Panc1 (cell line): ENCODE measurements around the gene CDC45. TPM values are rescaled to one million over a fixed set of nuclear protein-coding genes. Genes with fewer than 3 reads are reported as not detected.

Source experiments
- ATAC-seq: fragments of 200-7000 bp; cut with Tn5 transposase; 2 replicates; pipeline ENCODE4 v1.9.1; 2020; ENCODE audit warnings: mild to moderate bottlenecking, moderate library complexity
- BruUV-seq: library from RNA; stranded (reverse); fragments of 400-500 nt; replicated peaks from 2 replicates; lab custom pipeline; 2021; lab: Mats Ljungman, UMichigan
- CTCF ChIA-PET: fragments of 300-600 bp; sonication (Branson Sonifier 250); formaldehyde crosslinking; loops from one replicate; lab custom pipeline; 2022; ENCODE audit warnings: antibody characterized with exemption; lab: Charles Lee
- POLR2A ChIA-PET: fragments of 300-600 bp; sonication (Branson Sonifier 250); formaldehyde crosslinking; loops from one replicate; lab custom pipeline; 2022; ENCODE audit warnings: antibody characterized with exemption; lab: Charles Lee
- DNase-seq: peaks from one replicate; pipeline ENCODE4 v3.0.0-alpha.2; 2010; ENCODE audit warnings: low read depth, low spot score
- H3K27ac ChIP-seq: 2 replicates; pipeline ENCODE4 v1.5.1; 2011; ENCODE audit warnings: mild to moderate bottlenecking, low read length, inconsistent platforms
- H3K27me3 ChIP-seq: fragments of 200-500 bp; sonication (Bioruptor generic); 2 replicates; pipeline ENCODE4 v1.6.0; 2014; ENCODE audit warnings: low read length, inconsistent platforms; ENCODE audit not compliant: control insufficient read depth, insufficient read depth
- H3K36me3 ChIP-seq: fragments of 200-500 bp; sonication (Bioruptor generic); 2 replicates; pipeline ENCODE4 v1.5.1; 2014; ENCODE audit warnings: inconsistent platforms, mild to moderate bottlenecking, low read length, moderate library complexity; ENCODE audit not compliant: control insufficient read depth, insufficient read depth
- H3K4me1 ChIP-seq: 2 replicates; pipeline ENCODE4 v1.5.1; 2011; ENCODE audit warnings: inconsistent platforms, mild to moderate bottlenecking, low read length, moderate library complexity; ENCODE audit not compliant: control insufficient read depth, insufficient read depth
- H3K4me3 ChIP-seq, 2 experiments: 2 replicates each; pipeline ENCODE4 v1.5.1; 2011 to 2012; ENCODE audit warnings: low read depth in 2 of 2, low read length in 2 of 2, mild to moderate bottlenecking in 2 of 2, inconsistent platforms in 1 of 2, moderate library complexity in 1 of 2
- H3K9me3 ChIP-seq: fragments of 200-500 bp; sonication (Bioruptor generic); 2 replicates; pipeline ENCODE4 v1.5.1; 2014; ENCODE audit warnings: low read depth, mild to moderate bottlenecking, inconsistent platforms, low read length, moderate library complexity; ENCODE audit not compliant: control insufficient read depth, insufficient read depth
- CTCF ChIP-seq: fragments of 450-650 bp; IDR thresholded peaks from 2 replicates; pipeline ENCODE4 v1.5.1; 2017; ENCODE audit warnings: mild to moderate bottlenecking
- POLR2AphosphoS5 ChIP-seq: IDR thresholded peaks from 2 replicates; pipeline ENCODE4 v1.6.1; 2012; ENCODE audit warnings: mild to moderate bottlenecking, low read depth, low read length, moderate library complexity
- REST ChIP-seq, 2 experiments: IDR thresholded peaks; 2 replicates each; pipeline ENCODE4 v1.6.1; 2011 to 2012; ENCODE audit warnings: low read depth in 2 of 2, control low read depth in 1 of 2, low read length in 1 of 2, mild to moderate bottlenecking in 1 of 2, moderate library complexity in 1 of 2; ENCODE audit not compliant: insufficient read depth in 1 of 2
- SIN3A ChIP-seq: IDR thresholded peaks from 2 replicates; pipeline ENCODE4 v1.6.1; 2012; ENCODE audit warnings: low read depth, mild to moderate bottlenecking, low read length, moderate library complexity, borderline replicate concordance; ENCODE audit not compliant: insufficient read depth
- TCF7L2 ChIP-seq: IDR thresholded peaks from 2 replicates; pipeline ENCODE4 v1.6.1; 2011; ENCODE audit warnings: mild to moderate bottlenecking, low read depth, low read length, inconsistent platforms
- in situ Hi-C: cut with HindIII; loops from 2 replicates; pipeline ENCODE4 v1.10.0; 2016; ENCODE audit warnings: low sequenced_read_pairs, low pct_unique_long_range_greater_than_20kb
- intact Hi-C: fragments of 100-400 bp; cut with micrococcal nuclease; formaldehyde crosslinking; loops from one replicate; pipeline ENCODE4 v1.10.0; 2022; ENCODE audit not compliant: unreplicated experiment
- total RNA-seq: library from RNA; stranded (reverse); gene quantifications from one replicate; pipeline ENCODE4 v1.2.1, GENCODE V29; 2021; ENCODE audit not compliant: unreplicated experiment

Gene CDC45
- total RNA-seq, 1 experiment from 2014 or later, result 26.1 TPM

DNA sequence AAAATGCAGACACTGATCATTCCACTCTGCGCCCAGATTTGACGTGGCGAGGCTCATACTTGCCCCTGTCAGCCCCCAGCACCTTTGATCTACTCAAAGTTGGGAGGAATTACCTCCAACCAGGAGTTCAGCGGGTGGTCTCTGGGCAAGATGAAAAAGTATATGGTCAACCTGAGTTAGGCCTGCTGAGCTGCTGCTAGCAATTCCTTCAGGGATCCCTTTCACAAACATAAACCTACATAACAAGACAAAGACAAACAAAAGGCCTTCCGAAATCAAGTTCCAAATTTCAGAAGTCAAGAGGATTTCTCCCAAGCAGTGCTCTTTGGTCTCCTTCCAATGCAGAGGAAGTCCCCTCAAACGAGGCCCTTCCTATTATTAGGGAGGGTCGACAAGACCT lies 23.6 kb downstream of the CDC45 start:
- Histone ChIP-seq H3K9me3 (no peaks in the 10 kb centered on the region), H3K4me1 (no peaks in the 10 kb centered on the region), H3K27ac (no peak overlapping the region), H3K4me3 (no peak overlapping the region), H3K36me3 (no peaks in the 10 kb centered on the region), H3K27me3 (no peaks in the 10 kb centered on the region)
- BruUV-seq, result no TSS peak
- in situ Hi-C loops (no loop called here), intact Hi-C loops (no loop called here)
- CTCF ChIA-PET, result no interaction called here
- no peak for ATAC-seq
- no peak for DNase-seq
- TF ChIP-seq TCF7L2 (no peak), POLR2AphosphoS5 (no peak), SIN3A (no peak), REST (IDR thresholded peaks at IDR 0.05; ENCODE audit: insufficient read depth in 1 of 2, low read depth in 2 of 2, low read length in 1 of 2) (no peak), CTCF (no peak)
- POLR2A ChIA-PET, result no interaction called here

- ATAC-seq (no peak), DNase-seq (no peak)
- Histone ChIP-seq H3K4me3 (no peak overlapping the region), H3K9me3 (no peaks in the 10 kb centered on the region), H3K36me3 (no peaks in the 10 kb centered on the region), H3K27ac (no peak overlapping the region), H3K4me1 (no peaks in the 10 kb centered on the region), H3K27me3 (no peaks in the 10 kb centered on the region)
- CTCF ChIA-PET, result no interaction called here
- intact Hi-C loops, result no loop called here
- TF ChIP-seq REST (IDR thresholded peaks at IDR 0.05; ENCODE audit: insufficient read depth in 1 of 2, low read depth in 2 of 2, low read length in 1 of 2) (no peak), SIN3A (no peak), TCF7L2 (no peak), POLR2AphosphoS5 (no peak), CTCF (no peak)
- BruUV-seq, result no TSS peak
- POLR2A ChIA-PET, result no interaction called here
- in situ Hi-C loops, result no loop called here
Measured at GRCh38 chr22:19503869-19504268, 24.1 kb downstream of the CDC45 start.
